Measurements from ENCODE around the gene EPO.
"Not testable (repeated sequence)": the region's sequence is repeated elsewhere in the genome, so short reads cannot be mapped to it uniquely, and the experiment has no call there.

Gene EPO

GRCh38 chr7:100699018-100699417 lies 21.2 kb upstream of the EPO start:
- TF ChIP-seq CTCF (conservative IDR thresholded peaks at IDR 0.05; ENCODE audit: low read depth, low read length), result no peak
- no peaks in the 10 kb centered on the region for H3K79me2 ChIP-seq (ENCODE audit: insufficient read depth, low read depth)
- H3K27ac ChIP-seq, result no peak overlapping the region
- H2AFZ ChIP-seq (ENCODE audit: low read depth), result no peak overlapping the region
- no peak overlapping the region for H3K4me2 ChIP-seq
- H4K20me1 ChIP-seq (ENCODE audit: insufficient read depth), result no peaks in the 10 kb centered on the region
- H3K4me3 ChIP-seq (IDR thresholded peaks at IDR 0.05; ENCODE audit: insufficient read depth, low read depth, low read length), result no peak overlapping the region
- no peaks in the 10 kb centered on the region for H3K36me3 ChIP-seq (ENCODE audit: insufficient read depth)
- H3K27me3 ChIP-seq (ENCODE audit: insufficient read depth, low read depth), result peaks cover 65% of the 10 kb centered on the region
- H3K4me1 ChIP-seq (ENCODE audit: low read depth, poor library complexity, severe bottlenecking), result peaks cover 15% of the 10 kb centered on the region
- H3K9ac ChIP-seq, result no peak overlapping the region

GRCh38 chr7:100701089-100701488 lies 19.2 kb upstream of the EPO start:
- not testable (repeated sequence) for H3K4me2 ChIP-seq; H3K36me3 ChIP-seq (ENCODE audit: insufficient read depth); H3K79me2 ChIP-seq (ENCODE audit: insufficient read depth, low read depth); H3K4me3 ChIP-seq (IDR thresholded peaks at IDR 0.05; ENCODE audit: insufficient read depth, low read depth, low read length); H4K20me1 ChIP-seq (ENCODE audit: insufficient read depth); H3K9ac ChIP-seq; H3K27ac ChIP-seq; H3K4me1 ChIP-seq (ENCODE audit: low read depth, poor library complexity, severe bottlenecking); H2AFZ ChIP-seq (ENCODE audit: low read depth)
- H3K27me3 ChIP-seq (ENCODE audit: insufficient read depth, low read depth), result peaks cover 52% of the 10 kb centered on the region

GRCh38 chr7:100705320-100705752 lies 14.9 kb upstream of the EPO start:
- Histone ChIP-seq H3K79me2 (ENCODE audit: insufficient read depth, low read depth) (peaks cover 19% of the 10 kb centered on the region), H3K9ac (peak overlapping the region; percentile 87), H3K36me3 (ENCODE audit: insufficient read depth) (peaks cover 2% of the 10 kb centered on the region; the same call in 1 of the 2 replicates), H3K4me2 (peak overlapping the region; percentile 88), H3K4me1 (ENCODE audit: low read depth, poor library complexity, severe bottlenecking) (peaks cover 13% of the 10 kb centered on the region), H3K27me3 (ENCODE audit: insufficient read depth, low read depth) (peaks cover 13% of the 10 kb centered on the region; the same call in 1 of the 2 replicates), H2AFZ (ENCODE audit: low read depth) (peak overlapping the region; percentile 88), H4K20me1 (ENCODE audit: insufficient read depth) (no peaks in the 10 kb centered on the region), H3K27ac (peak overlapping the region; percentile 90), H3K4me3 (IDR thresholded peaks at IDR 0.05; ENCODE audit: insufficient read depth, low read depth, low read length) (no peak overlapping the region)
- TF ChIP-seq CTCF (conservative IDR thresholded peaks at IDR 0.05; ENCODE audit: low read depth, low read length), result peak; percentile 87

- no peak for TF ChIP-seq CTCF (conservative IDR thresholded peaks at IDR 0.05; ENCODE audit: low read depth, low read length)
- Histone ChIP-seq H3K79me2 (ENCODE audit: insufficient read depth, low read depth) (peaks cover 19% of the 10 kb centered on the region), H3K4me3 (IDR thresholded peaks at IDR 0.05; ENCODE audit: insufficient read depth, low read depth, low read length) (no peak within 1 kb of the TSS), H3K4me1 (ENCODE audit: low read depth, poor library complexity, severe bottlenecking) (peaks cover 13% of the 10 kb centered on the region), H3K9ac (peak within 1 kb of the TSS; percentile 87), H3K4me2 (peak within 1 kb of the TSS; percentile 88), H3K27ac (peak within 1 kb of the TSS; percentile 90), H2AFZ (ENCODE audit: low read depth) (peak within 1 kb of the TSS; percentile 88), H4K20me1 (ENCODE audit: insufficient read depth) (no peaks in the 10 kb centered on the region), H3K27me3 (ENCODE audit: insufficient read depth, low read depth) (peaks cover 7% of the 10 kb centered on the region; the same call in 1 of the 2 replicates), H3K36me3 (ENCODE audit: insufficient read depth) (peaks cover 2% of the 10 kb centered on the region; the same call in 1 of the 2 replicates)
Measured at GRCh38 chr7:100705753-100706671, 14.3 kb upstream of the EPO start, which contains the start of gene POP7. Gene POP7, plus strand, starts transcription at chr7:100706121. Its CDS starts 710 bp downstream, at chr7:100706831.
